A673 (cell line): Measurements from ENCODE around the gene CD53. TPM values are rescaled to one million over a fixed set of nuclear protein-coding genes. Genes with fewer than 3 reads are reported as not detected.
"Not testable (repeated sequence)": the region's sequence is repeated elsewhere in the genome, so short reads cannot be mapped to it uniquely, and the experiment has no call there.

Experiments used
- BruUV-seq: library from RNA; stranded (reverse); fragments of 400-500 nt; replicated peaks from 2 replicates; lab custom pipeline; 2021; lab: Mats Ljungman, UMichigan
- CTCF ChIA-PET: fragments of 300-600 bp; sonication (Branson Sonifier 250); formaldehyde crosslinking; loops from one replicate; lab custom pipeline; 2022; ENCODE audit warnings: antibody characterized with exemption; lab: Charles Lee
- POLR2A ChIA-PET: fragments of 300-600 bp; sonication (Branson Sonifier 250); formaldehyde crosslinking; loops from one replicate; lab custom pipeline; 2022; ENCODE audit warnings: antibody characterized with exemption; ENCODE audit not compliant: low non-redundant PET; lab: Charles Lee
- DNase-seq: peaks from one replicate; pipeline ENCODE4 v3.0.0-alpha.2; 2015; ENCODE audit warnings: low spot score
- H3K27ac ChIP-seq: fragments of 200-600 bp; sonication (generic); 2 replicates; pipeline ENCODE4 v1.5.1; 2016; ENCODE audit warnings: mixed run types, low read depth, mild to moderate bottlenecking, mixed read lengths, antibody characterized with exemption, low read length; ENCODE audit not compliant: poor library complexity, severe bottlenecking
- H3K27me3 ChIP-seq: fragments of 200-600 bp; sonication (generic); replicated peaks from 2 replicates; pipeline ENCODE4 v1.6.1; 2017; ENCODE audit warnings: mixed run types, low read depth, mild to moderate bottlenecking, mixed read lengths, antibody characterized with exemption, low read length; ENCODE audit not compliant: insufficient read depth, poor library complexity
- H3K36me3 ChIP-seq: fragments of 200-600 bp; sonication (generic); 2 replicates; pipeline ENCODE4 v1.6.1; 2016; ENCODE audit warnings: mixed run types, mild to moderate bottlenecking, mixed read lengths, antibody characterized with exemption, low read length; ENCODE audit not compliant: insufficient read depth, poor library complexity, severe bottlenecking
- H3K4me1 ChIP-seq: fragments of 200-600 bp; sonication (generic); 2 replicates; pipeline ENCODE4 v1.6.1; 2017; ENCODE audit warnings: mixed run types, mild to moderate bottlenecking, mixed read lengths, antibody characterized with exemption, low read length; ENCODE audit not compliant: insufficient read depth, poor library complexity, severe bottlenecking
- H3K4me3 ChIP-seq: fragments of 200-600 bp; sonication (generic); 2 replicates; pipeline ENCODE4 v1.5.1; 2016; ENCODE audit warnings: low read depth, mixed run types, mild to moderate bottlenecking, mixed read lengths, low read length; ENCODE audit not compliant: poor library complexity, severe bottlenecking
- H3K9me3 ChIP-seq: fragments of 200-600 bp; sonication (generic); 2 replicates; pipeline ENCODE4 v1.6.1; 2016; ENCODE audit warnings: mixed run types, low read depth, mild to moderate bottlenecking, mixed read lengths, antibody characterized with exemption, low read length; ENCODE audit not compliant: poor library complexity, severe bottlenecking
- EZH2 ChIP-seq: fragments of 200-600 bp; sonication (generic); IDR thresholded peaks from 2 replicates; pipeline ENCODE4 v1.6.1; 2017; ENCODE audit warnings: borderline replicate concordance, low read depth, mild to moderate bottlenecking, mixed read lengths, antibody characterized with exemption, low read length; ENCODE audit not compliant: poor library complexity, severe bottlenecking
- intact Hi-C: fragments of 100-400 bp; cut with micrococcal nuclease; formaldehyde crosslinking; loops from one replicate; pipeline ENCODE4 v1.10.0; 2022; ENCODE audit not compliant: unreplicated experiment
- total RNA-seq: library from RNA; stranded (reverse); gene quantifications from 2 replicates; pipeline ENCODE4 v1.2.3, GENCODE V29; 2021
- TF ChIP-seq, protein P1 (sequence below): fragments of 300-800, 200-600 bp; sonication (generic); conservative IDR thresholded peaks from 2 replicates; pipeline ENCODE4 v1.5.1; 2017; ENCODE audit warnings: low read depth, mild to moderate bottlenecking, antibody characterized with exemption, low read length, moderate library complexity, mixed read lengths

Gene CD53
- total RNA-seq, 1 experiment from 2014 or later: 0.19 TPM

GRCh38 chr1:110859062-110859461, 13.9 kb upstream of the CD53 start:
- intact Hi-C loops: no loop called here
- DNase-seq: no peak
- Histone ChIP-seq H3K4me3 (no peak overlapping the region), H3K27me3 (peaks cover 34% of the 10 kb centered on the region), H3K9me3 (no peaks in the 10 kb centered on the region), H3K4me1 (no peaks in the 10 kb centered on the region), H3K36me3 (no peaks in the 10 kb centered on the region), H3K27ac (no peak overlapping the region)
- no TSS peak for BruUV-seq
- POLR2A ChIA-PET: no interaction called here
- TF ChIP-seq, protein P1, sequence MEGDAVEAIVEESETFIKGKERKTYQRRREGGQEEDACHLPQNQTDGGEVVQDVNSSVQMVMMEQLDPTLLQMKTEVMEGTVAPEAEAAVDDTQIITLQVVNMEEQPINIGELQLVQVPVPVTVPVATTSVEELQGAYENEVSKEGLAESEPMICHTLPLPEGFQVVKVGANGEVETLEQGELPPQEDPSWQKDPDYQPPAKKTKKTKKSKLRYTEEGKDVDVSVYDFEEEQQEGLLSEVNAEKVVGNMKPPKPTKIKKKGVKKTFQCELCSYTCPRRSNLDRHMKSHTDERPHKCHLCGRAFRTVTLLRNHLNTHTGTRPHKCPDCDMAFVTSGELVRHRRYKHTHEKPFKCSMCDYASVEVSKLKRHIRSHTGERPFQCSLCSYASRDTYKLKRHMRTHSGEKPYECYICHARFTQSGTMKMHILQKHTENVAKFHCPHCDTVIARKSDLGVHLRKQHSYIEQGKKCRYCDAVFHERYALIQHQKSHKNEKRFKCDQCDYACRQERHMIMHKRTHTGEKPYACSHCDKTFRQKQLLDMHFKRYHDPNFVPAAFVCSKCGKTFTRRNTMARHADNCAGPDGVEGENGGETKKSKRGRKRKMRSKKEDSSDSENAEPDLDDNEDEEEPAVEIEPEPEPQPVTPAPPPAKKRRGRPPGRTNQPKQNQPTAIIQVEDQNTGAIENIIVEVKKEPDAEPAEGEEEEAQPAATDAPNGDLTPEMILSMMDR: no peak
- TF ChIP-seq EZH2: no peak
- CTCF ChIA-PET: no interaction called here

DNA sequence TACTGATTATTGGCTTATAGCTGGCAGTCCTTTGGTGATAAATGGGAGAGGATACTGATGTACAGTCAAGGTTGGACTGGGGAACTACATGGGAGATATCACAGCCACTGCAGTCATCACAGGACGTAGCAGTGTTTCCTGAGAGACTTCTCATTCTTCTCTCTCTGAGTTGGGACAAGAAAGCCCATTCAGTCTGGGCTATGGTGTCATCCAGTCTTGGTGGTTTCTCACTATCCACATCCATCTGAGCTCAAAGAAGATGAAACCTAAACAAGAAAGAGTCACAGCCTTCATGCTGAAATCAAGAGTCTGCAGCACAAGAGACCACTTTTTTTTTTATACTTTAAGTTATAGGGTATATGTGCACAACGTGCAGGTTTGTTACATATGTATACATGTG, 12.8 kb upstream of the CD53 start:
- DNase-seq: no peak
- H3K4me1 ChIP-seq: no peaks in the 10 kb centered on the region
- intact Hi-C loops: no loop called here
- POLR2A ChIA-PET: no interaction called here
- no peak overlapping the region for H3K27ac ChIP-seq
- H3K4me3 ChIP-seq: no peak overlapping the region
- no TSS peak for BruUV-seq
- CTCF ChIA-PET: no interaction called here
- peaks cover 24% of the 10 kb centered on the region for H3K27me3 ChIP-seq
- no peaks in the 10 kb centered on the region for H3K36me3 ChIP-seq
- no peak for TF ChIP-seq EZH2
- TF ChIP-seq, protein P1: no peak
- H3K9me3 ChIP-seq: no peaks in the 10 kb centered on the region

DNA sequence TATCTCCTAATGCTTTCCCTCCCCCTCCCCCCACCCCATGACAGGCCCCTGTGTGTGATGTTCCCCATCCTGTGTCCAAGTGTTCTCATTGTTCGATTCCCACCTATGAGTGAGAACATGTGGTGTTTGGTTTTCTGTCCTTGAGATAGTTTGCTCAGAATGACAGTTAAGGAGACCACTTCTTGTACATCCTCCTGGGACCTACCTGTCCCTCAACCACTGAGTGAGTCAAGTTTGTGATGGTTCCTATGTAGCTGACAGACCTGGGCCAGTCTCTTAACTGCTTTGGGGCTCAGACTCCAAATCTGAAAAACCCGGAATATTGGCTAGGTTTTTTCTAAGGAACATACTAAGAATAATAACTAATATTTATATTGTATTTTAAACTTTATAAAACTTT, 12.3 kb upstream of the CD53 start:
- BruUV-seq, intact Hi-C loops, CTCF ChIA-PET: not testable (repeated sequence)

DNA sequence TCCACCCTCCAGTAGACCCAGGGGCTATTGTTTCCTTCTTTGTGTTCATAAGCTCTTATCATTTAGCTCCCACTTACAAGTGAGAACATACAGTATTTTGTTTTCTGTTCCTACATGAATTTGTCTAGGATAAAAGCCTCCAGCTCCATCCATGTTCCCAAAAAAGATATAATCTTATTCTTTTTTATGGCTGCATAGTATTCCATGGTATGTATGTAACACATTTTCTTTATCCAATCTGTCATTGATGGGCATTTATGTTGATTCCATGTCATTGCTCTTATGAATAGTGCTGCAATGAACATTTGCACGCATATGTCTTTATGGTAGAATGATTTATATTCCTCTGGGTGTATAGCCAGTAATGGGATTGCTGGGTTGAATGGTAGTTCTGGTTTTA, 11.0 kb upstream of the CD53 start:
- DNase-seq, POLR2A ChIA-PET, H3K36me3 ChIP-seq, H3K27ac ChIP-seq, H3K9me3 ChIP-seq, CTCF ChIA-PET, BruUV-seq, H3K4me1 ChIP-seq, H3K4me3 ChIP-seq, H3K27me3 ChIP-seq, intact Hi-C loops: not testable (repeated sequence)

More for the DNA sequence above, 12.3 kb upstream of the CD53 start:
- H3K4me1 ChIP-seq, H3K4me3 ChIP-seq, H3K9me3 ChIP-seq, H3K27ac ChIP-seq, POLR2A ChIA-PET, DNase-seq, H3K36me3 ChIP-seq: not testable (repeated sequence)
- H3K27me3 ChIP-seq: peaks cover 19% of the 10 kb centered on the region
